GM19043 (cell line): ENCODE results near the gene MARVELD3.

Source experiments
- ATAC-seq: cut with Tn5 transposase; IDR thresholded peaks from one replicate; pipeline ENCODE4 v1.9.1; 2021; ENCODE audit warnings: low read depth; ENCODE audit not compliant: unreplicated experiment

Gene MARVELD3

DNA sequence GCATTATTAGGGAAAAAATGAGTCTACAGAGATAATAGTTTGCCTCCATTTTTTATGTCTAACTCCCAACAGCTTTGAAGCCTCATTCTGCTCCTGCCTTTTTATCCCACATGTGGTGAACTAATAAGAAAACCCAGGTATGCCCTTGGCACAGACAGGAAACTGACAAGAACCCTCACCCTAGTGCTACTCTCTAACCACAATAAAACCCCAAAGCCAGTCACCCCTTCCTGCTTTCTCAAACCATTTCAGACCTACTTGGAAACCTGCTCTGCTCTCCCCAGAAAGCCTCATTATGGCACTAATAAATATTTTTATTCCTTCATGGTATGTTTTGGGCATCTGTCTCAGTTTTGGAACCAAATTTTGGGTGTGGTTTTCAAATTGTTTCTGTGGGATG lies 3.9 kb upstream of the MARVELD3 start:
- no peak for ATAC-seq

DNA sequence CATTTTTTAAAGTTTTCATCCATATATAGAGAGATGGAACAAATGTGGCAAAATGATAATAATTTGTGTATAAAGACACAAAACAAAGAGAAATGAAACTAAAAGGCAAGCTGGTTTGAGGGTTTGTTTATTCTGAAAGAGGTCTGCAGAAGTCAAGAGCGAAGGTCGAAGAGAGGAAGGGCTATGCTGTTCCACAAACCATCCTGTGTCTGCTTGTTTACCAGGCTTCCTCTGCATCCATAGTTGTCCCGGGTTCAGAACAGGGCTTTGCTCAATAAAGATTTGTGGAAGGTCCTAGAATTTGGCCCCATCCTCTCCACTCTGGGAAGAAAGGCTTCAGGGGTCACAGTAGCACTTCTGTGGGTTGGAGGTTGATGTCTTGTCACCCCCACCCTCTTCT lies 2.4 kb upstream of the MARVELD3 start:
- no peak for ATAC-seq

DNA sequence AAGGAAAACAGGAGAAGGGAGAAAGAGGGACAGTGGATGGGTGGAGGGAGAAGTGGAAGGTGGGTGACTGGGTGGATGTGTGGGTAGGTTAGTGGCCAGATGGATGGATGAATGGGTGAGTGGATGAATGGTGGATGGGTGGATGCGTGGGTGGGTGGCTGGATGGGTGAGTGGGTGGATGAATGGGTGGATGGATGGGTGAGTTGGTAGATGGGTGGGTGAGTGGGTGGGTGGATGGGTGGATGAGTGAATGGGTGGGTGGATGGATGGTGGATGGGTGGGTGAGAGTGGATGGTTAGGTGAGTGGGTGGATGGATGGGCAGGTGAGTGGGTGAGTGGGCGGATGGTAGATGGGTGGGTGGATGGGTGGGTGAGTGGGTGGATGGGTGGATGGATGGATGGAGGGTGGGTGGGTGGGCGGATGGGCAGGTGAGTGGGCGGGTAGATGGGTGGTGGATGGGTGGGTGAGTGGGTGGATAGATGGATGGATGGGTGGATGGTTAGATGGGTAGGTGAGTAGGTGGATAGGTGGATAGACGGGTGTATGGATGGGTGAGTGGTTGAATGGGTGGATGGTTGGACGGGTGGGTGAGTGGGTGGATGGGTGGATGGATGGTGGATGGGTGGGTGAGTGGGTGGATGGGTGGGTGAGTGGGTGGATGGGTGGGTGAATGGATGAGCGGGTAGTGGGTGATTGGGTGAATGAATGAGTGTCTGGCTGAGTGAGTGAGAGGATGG lies 702 bp upstream of the MARVELD3 start:
- ATAC-seq, result no peak

DNA sequence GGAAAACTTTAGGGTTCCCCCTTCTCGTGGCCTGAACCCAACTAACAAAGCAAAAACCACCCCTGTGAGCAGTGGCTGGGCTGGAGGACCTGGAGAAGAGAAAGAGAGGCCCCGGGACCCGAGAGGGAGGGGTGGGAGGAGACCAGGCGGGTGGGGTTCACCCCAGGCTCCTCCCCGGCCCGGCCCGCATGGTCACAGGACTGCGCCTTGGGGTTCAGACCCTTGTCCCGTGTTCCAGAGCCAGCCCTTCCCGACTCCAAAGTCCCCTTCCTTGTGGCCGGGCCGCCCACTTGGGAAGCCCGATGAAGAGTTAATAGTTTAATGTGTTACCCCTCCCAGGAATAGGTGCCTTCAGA lies 852 bp downstream of the MARVELD3 start:
- ATAC-seq, result no peak

DNA sequence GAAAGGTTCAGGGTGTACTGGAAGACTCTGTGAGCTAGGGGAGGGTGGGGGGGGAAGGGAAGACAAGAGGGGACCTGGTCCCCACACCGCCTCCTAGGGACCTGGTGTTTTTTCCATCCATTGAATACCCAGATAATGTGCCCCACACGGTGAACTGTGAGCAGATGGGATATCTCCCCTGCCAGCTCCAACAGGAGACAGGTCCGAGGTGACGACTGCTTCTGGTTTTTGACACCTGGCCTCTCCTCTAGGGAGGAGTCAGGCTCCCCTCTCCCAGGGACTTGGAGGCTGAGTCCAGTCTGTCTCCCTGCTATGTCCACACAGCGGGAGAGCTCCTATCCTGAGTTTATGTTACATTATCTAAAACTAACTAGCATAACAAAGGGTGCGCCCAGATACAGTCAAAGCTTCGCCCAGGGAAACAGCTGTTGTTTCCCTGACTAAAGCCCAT lies 1.8 kb downstream of the MARVELD3 start:
- no peak for ATAC-seq

DNA sequence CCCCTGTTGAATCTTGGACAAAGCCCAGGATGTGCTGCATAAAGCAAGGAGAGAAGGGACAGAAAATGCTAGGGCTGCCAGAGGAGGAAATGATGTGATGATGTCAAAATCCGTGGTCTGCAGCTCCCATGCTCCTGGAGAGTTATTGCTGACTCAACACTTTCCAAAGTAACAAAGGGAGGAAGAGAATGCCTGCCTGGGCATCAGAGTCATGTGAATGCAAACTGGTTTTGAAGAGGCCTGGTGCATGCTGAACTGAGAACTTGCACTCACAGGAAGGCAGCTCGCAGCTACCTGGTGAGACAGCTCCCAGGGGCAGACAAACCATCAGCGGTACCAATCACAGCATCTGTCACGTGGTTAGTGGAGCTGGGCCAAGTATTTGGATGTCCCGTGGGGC lies 2.8 kb downstream of the MARVELD3 start:
- no peak for ATAC-seq

DNA sequence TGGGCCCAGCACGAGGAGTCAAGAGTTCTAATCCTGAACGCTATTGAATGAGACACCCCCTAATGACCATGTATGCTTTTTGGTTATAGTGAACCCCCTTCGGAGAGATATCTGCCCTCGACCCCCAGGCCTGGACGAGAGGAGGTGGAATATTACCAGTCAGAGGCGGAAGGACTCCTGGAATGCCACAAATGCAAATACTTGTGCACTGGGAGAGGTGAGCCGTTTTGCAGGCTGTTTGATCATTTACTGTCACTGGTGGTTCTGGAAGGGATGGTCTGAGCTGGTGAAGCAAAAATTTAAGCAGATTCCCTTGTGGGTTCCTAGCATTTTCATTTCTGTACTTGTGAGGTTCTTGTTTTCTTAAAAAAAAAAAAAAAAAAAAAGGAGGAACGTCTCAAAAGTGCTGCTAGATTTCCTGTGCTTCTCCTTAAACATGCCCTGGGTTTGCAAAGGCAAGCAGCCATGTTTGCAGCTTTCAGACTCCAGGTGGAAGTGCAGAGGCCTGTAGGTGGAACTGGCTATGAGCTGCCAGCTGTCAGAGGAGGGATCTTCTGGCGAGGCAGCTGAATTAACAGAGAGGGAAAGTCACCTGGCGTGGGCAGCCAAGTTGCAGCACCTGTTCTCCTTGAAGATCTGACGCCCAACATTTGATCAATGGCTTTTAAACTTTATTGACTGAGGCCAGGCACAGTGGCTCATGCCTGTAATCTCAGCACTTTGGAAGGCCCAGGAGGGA lies 3.5 kb downstream of the MARVELD3 start:
- no peak for ATAC-seq

DNA sequence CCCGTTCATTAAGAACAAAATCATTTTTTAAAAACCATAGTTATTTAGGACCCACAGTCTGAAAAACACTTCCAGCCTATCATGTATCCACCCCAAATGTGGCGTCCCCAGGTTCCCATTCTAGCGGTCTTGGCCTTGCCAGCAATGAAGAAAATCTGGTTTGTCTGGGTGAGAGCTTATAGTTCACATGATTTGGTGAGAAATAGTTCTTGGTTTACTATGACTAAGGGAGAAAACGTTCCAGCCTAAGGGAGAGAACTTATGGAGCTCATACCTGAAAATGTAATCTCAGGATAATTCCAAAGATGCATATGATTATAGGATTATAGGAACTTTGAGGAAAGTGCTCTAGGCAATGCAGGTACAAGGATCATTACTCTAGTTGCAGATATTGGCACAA lies 4.8 kb downstream of the MARVELD3 start:
- no peak for ATAC-seq

DNA sequence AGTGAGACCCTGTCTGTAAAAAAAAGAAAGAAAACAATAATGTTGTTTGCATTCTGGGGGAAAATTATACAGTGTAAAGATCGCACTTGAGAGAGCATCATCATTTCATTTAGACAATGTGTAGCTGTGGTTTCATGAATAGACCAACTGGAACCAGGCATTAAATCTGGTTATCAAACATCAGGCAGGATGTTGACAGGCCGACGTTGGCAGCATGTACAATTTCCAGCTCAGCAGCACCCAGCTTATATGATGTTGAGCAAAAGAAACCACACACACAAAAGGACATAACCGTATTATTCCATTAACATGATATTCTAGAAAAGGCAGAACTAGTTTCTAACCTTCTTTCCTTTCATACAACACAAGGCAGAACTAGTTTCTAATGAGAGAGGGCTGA lies 5.8 kb downstream of the MARVELD3 start:
- no peak for ATAC-seq

DNA sequence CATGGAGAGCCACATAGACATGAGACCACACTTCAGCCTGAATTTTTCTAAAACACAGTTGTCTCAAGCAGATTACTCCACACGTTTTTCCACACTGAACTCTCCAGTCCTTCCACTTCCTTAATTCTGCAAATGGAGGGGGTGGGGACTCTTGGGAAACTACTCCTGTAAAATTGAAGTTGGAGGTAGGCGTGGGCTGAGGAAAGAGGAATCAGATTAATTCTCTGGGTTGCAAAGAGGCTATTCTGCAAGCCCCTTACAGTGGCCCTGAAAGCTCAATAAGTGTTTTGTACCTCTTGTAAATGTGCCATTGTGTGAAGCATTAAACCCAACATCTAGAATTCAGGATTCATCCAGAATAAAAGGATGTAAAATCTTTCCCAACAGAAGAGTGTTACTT lies 9.6 kb downstream of the MARVELD3 start:
- no peak for ATAC-seq

DNA sequence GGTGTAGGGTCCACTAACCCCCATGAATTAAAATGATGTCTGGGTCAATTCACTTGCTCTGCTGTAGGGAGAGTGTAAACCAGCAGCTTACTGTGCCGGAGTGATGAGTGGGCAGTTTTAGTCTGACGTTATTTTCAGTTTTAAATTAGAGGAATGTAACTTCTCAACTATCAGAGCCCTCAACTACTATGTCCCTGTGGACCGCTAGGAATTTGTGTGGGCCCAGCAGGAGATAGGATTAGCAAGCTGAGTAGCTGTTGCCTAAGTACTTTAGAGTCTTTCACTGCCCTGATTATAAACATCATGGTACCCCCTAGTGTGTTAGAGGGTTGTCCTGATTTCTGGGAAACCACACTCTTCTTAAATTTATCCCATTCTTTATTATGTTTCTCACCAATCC lies 11.4 kb downstream of the MARVELD3 start:
- ATAC-seq, result no peak

DNA sequence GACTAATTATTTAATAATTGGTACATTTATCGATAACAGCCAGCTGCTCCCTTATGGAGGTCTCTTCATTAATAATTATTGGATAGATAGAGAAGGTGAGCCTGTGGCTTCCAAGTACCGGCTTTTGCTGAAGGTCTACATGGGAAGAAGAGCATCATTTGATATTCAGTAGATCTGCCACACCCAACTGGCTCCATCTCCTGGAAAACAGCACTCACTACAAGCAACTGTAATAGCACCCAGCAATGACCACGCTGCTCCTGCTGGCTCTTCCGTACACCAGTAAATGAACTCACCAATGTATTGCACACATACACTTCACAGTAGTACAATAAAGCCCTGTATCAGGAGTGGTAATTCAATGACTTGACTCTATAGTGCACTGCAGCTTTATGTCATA lies 19.5 kb downstream of the MARVELD3 start:
- peak; percentile 51 for ATAC-seq

DNA sequence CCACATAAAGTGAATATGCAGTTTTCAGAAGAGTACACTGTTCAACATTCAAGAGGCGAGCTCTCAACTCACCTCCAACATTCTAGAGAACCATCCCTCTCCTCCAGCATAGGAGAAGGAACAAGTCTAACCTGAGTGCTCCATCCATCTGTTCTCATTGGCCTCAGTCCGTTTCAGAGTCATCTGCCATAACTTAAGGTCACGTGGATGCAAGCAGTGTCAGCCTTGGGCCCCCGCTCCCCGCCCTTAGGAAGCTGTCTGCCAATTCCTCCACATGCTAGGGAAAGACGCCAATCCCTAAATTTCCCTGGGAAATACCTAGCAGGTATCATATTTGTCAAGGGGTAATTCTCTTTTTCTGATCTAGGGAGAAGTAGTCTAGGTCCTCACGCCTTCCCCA lies 21.4 kb downstream of the MARVELD3 start:
- ATAC-seq, result no peak

DNA sequence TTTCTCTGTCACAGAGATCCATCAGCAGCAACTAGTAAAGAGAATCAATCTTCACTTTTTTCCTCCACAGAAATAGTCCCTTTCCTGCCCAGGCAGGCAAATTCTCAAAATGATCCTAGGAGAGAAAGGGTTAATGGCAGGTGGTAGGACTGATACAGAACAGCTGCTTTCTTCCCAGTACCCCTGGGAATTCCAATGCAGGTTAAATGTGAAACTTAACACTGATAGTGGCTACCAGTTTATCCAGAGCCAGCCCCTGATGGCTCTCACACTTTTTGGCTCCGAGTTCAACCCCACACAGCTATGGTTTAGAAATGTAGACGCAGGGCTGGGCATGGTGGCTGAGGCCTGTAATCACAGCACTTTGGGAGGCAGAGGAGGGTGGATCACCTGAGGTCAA lies 22.2 kb downstream of the MARVELD3 start:
- no peak for ATAC-seq

DNA sequence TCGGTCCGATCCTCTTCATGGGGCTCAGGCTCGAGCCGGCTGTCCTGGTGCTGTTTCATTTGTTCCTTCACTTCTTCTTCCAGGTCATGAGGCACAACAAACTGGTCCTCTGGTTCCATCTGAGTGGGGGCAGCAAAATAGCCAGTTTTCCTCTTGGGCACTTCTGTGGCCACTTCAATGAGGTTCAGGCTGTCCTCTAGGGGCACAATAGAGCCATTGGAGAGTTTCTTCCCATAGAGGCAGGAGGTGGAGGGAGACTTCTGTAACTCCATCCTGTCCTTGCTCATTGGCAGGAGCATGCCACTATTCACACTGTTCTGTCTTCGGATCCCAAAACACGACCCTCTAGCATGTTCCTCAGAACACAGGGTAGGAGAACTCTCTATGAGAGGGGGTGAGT lies 22.9 kb downstream of the MARVELD3 start:
- ATAC-seq, result no peak

DNA sequence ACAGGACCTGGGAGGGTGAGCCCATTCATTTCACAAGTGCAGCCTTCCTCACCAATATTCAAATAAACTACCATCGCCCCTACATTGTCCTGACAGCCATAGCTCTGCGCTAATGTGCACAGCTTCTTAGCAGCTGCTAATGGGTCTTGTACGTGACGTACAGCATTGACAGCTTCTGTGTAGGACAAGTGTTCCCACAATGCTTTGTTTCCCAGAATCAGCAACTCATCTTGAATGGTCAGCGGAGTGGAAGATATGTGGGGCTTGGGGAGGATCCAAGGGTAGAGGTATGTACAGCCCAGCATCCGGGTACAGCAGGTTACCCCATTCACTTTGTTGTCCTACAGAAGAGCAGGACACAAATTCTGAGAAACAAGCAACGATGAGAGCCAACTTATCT lies 23.7 kb downstream of the MARVELD3 start:
- ATAC-seq, result no peak

DNA sequence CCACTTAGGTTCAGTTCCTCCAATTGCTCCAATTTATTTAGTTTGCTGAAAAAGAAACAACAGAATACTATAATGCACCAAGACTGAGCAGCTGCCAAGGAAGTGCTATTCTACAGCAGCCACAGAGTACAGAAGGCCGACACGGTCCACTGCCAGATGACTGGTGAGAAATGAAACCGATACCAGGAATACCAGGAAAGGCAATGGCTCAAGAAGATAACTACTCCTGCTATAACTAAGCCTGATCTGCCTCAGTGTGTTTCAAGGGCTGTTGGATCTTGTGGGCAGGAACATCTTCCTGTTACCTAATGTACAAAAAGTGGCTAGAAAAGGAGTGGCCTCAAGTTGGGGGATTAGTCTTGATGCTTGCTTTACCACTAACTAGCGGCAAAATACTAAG lies 32.8 kb downstream of the MARVELD3 start:
- no peak for ATAC-seq

DNA sequence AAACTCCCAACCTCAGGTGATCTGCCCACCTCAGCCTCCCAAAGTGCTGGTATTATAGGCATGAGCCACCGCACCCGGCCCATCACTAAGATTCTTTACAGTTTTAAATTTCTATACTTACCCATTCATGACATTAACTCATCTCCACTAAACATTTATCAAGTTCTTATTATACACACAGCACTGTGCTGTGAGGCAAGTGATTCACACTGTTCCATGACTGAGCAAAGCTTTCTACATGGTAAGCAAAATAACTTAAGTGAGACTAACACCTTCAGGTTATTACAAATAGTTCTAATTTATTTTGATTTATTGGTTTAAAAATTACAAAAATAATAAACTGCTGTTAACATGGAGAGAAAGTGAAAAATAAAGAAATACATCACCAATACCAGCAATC lies 33.5 kb downstream of the MARVELD3 start:
- no peak for ATAC-seq

DNA sequence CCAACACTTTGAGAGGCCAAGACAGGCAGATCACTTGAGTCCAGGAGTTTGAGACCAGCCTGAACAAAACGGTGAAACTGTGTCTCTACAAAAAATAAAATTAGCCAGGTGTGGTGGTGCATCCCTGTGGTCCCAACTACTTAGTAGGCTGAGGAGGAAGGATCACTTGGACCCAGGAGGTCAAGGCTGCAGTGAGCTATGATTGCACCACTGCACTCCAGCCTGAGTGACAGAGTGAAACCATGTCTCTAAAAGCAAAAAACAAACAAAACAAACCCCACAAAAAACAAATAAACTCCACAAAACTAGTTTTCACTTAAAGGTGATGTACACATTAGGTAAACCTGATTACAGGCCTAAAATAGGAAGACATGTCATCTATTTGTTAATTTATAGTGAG lies 40.3 kb downstream of the MARVELD3 start:
- ATAC-seq, result no peak

DNA sequence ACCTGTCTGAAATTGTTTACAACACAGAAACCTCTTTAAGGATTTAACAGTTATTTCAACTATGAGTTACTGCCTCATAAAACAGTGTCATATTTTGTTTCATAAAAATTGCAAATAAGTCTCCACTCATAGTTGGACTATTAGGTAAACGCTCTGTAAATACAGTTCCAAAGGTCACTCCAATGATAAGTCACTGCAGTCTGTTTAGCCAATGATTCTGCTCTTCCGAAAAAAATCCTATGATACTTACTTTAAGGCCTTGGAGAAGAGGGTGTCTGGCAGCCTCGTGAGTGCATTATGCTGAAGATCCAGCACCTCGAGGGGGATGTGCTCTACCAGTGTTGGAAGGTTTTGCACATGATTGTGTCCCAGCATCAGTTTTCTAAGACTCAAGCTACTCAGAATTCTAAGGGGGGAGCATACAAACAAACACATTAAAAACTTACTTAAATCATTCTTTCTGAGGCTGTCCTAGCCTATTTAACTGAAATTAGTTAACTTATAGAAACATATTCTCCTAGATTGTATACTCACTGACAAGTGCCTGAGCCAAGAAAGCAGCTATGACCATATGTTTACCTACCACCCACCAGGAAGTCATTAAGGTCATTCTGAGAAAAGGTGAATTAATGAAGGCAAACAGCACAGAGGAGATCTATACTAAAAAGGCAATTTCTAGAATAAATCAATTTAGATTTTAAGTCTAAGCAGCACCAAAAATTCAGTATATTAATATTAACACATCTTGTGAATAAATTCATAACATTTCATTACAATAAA lies 41.1 kb downstream of the MARVELD3 start:
- ATAC-seq, result no peak

DNA sequence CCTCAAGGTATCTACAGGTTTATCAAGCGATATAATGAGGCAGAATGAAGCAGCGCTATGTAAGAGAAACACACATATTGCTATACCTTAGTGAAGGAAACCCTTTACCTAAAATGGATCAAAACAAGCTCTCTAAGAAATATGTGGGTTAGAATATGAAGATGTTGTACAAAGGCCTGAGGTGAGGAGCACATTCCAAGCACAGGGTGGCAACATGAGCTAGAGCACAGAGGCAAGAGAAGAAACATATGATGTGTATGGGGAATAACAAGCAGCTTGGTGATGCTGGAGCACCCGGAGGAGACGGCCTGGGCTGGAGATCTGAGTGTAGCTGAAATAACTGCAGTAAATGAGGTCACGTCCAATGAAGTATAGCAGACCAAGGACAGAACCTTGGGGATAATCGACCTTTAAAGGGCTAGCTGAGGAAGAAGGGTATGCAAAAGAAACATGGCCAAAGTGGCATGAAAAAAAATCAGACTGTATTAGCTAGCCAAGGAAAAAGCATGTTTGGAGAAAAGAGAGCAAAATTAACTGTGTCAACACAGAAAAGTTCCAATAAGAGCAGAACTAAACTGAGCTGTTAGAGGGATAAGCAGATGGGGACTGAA lies 44.0 kb downstream of the MARVELD3 start:
- no peak for ATAC-seq
